Measurements from ENCODE around the gene ONECUT3.

The ONECUT3 gene

DNA sequence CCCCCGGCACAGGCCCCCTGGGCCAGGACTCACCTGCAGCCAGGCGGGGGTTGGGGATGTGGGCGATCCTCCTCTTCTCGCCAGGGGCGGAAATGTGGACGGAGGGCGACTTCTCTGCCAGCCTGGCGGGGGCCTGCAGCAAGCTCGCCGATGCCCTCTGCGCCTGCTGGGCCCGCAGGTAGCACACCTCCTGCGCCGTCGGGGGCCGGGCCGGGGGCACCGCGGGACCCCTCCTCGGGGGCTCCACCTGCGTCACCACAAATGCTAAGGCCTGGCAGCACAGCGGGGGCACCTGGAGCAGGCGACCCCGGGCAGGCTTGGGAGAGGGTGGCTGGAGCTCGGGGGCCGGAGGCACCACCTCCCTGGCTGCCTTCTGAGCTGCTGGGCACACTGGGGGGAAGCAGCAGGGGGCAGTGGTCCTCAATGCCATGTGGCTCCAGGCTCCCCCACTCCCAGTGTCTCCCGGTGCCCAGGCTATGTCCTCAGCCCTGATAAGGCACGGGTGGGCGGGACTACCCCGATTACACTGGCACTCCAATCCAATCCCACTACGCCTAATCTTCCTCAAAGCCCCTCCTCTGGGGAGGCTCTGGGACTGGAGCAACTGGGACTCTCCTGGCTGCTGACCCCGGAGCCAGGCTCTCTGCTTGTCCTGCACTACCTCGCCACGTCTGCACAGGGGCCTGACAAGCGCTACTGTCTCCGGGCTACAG is 70.4 kb downstream of the ONECUT3 start:
- H3K4me3 ChIP-seq (ENCODE audit: insufficient read depth in 1 of 2, low read depth in 1 of 2, low read length in 2 of 2), result no peak overlapping the region
- H2BK120ac ChIP-seq (ENCODE audit: low read depth, low read length), result no peak overlapping the region
- H2AFZ ChIP-seq (ENCODE audit: low read depth, low read length), result no peak overlapping the region
- H3K4ac ChIP-seq (ENCODE audit: low read depth in 1 of 2, low read length in 2 of 2), result no peak overlapping the region
- H4K8ac ChIP-seq (ENCODE audit: low read length), result peak overlapping the region; percentile 56
- H3K9ac ChIP-seq (ENCODE audit: low read length), result no peak overlapping the region
- H3K27me3 ChIP-seq (ENCODE audit: control insufficient read depth in 1 of 2, insufficient read depth in 1 of 2, low read length in 2 of 2), result no peaks in the 10 kb centered on the region
- no peak overlapping the region for H3K23ac ChIP-seq (ENCODE audit: low read length in 2 of 2)
- peaks cover 64% of the 10 kb centered on the region for H3K79me1 ChIP-seq (replicated peaks; ENCODE audit: low read length, poor library complexity, severe bottlenecking)
- peak overlapping the region; percentile 58 for H4K91ac ChIP-seq (ENCODE audit: low read length)
- H3K4me1 ChIP-seq (ENCODE audit: control insufficient read depth, insufficient read depth, low read depth, low read length), result peaks cover 34% of the 10 kb centered on the region
- no peak overlapping the region for H3K14ac ChIP-seq (ENCODE audit: low read length in 2 of 2)
- no peak overlapping the region for H2BK12ac ChIP-seq (ENCODE audit: low read length in 2 of 2)
- DNase-seq, result no peak
- H3K18ac ChIP-seq (ENCODE audit: low read depth in 1 of 2, low read length in 2 of 2), result no peak overlapping the region
- no peak overlapping the region for H3K4me2 ChIP-seq (ENCODE audit: low read length, poor library complexity, severe bottlenecking)
- no peak overlapping the region for H2BK5ac ChIP-seq (ENCODE audit: low read depth, low read length, poor library complexity, severe bottlenecking)
- no peak overlapping the region for H3K27ac ChIP-seq (ENCODE audit: low read length, poor library complexity, severe bottlenecking)
- 93% methylated on average over 36 of the region's 36 CpGs for WGBS
- H2BK15ac ChIP-seq (ENCODE audit: low read depth, poor library complexity, severe bottlenecking), result no peak overlapping the region
- H2AK5ac ChIP-seq (ENCODE audit: low read length, severe bottlenecking), result peak overlapping the region; percentile 13
- H3K9me3 ChIP-seq (ENCODE audit: control insufficient read depth, low read length), result no peaks in the 10 kb centered on the region
- H3K36me3 ChIP-seq (ENCODE audit: control insufficient read depth in 1 of 2, insufficient read depth in 2 of 2, low read depth in 1 of 2, low read length in 2 of 2), result peaks cover 50 to 83% of the 10 kb centered on the region in 2 experiments

DNA sequence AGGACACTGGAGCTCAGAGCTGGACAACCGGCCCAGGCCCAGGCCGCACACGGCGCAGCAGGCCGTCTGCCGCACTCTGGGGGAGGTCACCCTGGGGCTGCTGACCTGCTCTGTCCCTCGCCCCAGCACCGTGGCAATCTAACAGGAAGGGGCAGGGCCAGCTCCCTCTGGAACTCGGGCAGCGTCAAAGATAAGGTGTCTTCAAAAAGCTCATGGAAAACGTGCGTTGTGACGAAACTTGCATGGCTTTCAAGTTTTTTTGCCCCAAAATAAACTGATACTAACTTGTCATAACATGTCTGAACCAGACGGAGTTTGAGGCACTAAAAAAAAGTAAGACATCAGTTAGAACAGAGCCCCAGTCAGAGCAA is 70.9 kb downstream of the ONECUT3 start:
- Histone ChIP-seq H2AK5ac (ENCODE audit: low read length, severe bottlenecking) (no peak overlapping the region), H2BK5ac (ENCODE audit: low read depth, low read length, poor library complexity, severe bottlenecking) (no peak overlapping the region), H4K8ac (ENCODE audit: low read length) (peak overlapping the region; percentile 56), H2BK120ac (ENCODE audit: low read depth, low read length) (no peak overlapping the region), H3K27me3 (ENCODE audit: control insufficient read depth in 1 of 2, insufficient read depth in 1 of 2, low read length in 2 of 2) (no peaks in the 10 kb centered on the region), H3K9ac (ENCODE audit: low read length) (no peak overlapping the region), H4K91ac (ENCODE audit: low read length) (peak overlapping the region; percentile 58), H3K4ac (ENCODE audit: low read depth in 1 of 2, low read length in 2 of 2) (no peak overlapping the region), H2BK15ac (ENCODE audit: low read depth, poor library complexity, severe bottlenecking) (no peak overlapping the region), H3K23ac (ENCODE audit: low read length in 2 of 2) (no peak overlapping the region), H3K4me1 (ENCODE audit: control insufficient read depth, insufficient read depth, low read depth, low read length) (peaks cover 34% of the 10 kb centered on the region), H3K27ac (ENCODE audit: low read length, poor library complexity, severe bottlenecking) (no peak overlapping the region), H3K36me3 (ENCODE audit: control insufficient read depth in 1 of 2, insufficient read depth in 2 of 2, low read depth in 1 of 2, low read length in 2 of 2) (peaks cover 48 to 81% of the 10 kb centered on the region in 2 experiments), H3K18ac (ENCODE audit: low read depth in 1 of 2, low read length in 2 of 2) (no peak overlapping the region), H3K79me1 (replicated peaks; ENCODE audit: low read length, poor library complexity, severe bottlenecking) (peaks cover 63% of the 10 kb centered on the region), H3K4me3 (ENCODE audit: insufficient read depth in 1 of 2, low read depth in 1 of 2, low read length in 2 of 2) (no peak overlapping the region), H3K14ac (ENCODE audit: low read length in 2 of 2) (no peak overlapping the region), H2BK12ac (ENCODE audit: low read length in 2 of 2) (no peak overlapping the region), H3K9me3 (ENCODE audit: control insufficient read depth, low read length) (no peaks in the 10 kb centered on the region), H2AFZ (ENCODE audit: low read depth, low read length) (no peak overlapping the region), H3K4me2 (ENCODE audit: low read length, poor library complexity, severe bottlenecking) (no peak overlapping the region)
- WGBS, result 74% methylated on average over 14 of the region's 14 CpGs
- DNase-seq, result no peak

DNA sequence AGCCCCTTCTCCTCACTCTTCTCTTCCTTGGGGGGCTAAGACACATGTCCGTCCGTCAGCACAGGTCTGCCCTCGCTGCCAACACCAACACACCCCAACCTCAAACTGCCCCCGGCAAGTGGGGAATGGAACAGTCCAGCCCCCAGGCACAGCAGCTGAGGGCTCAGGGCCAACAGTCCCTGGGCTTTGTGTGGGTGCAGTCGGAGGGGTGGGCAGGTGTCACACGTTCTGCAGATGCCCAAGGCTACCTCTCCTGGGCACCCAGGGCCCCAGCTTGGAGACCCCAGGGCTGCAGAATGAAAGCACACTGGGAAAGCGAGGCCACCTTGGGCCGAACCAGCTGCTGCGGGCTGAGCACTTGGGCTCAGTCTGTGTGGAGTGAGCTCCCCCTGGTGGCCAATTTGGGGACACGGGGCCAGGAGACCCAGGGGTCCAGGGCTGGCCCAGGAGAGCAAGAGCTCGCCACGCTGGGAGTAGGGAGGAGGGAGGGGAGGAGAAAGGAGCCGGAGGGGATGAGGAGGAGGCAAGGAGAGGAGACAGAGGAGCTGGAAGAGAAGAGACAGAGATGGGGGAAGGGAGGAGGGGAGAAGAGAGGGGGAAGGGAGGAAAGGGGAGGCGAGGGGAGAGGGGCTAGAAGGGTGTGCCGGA is 72.7 kb downstream of the ONECUT3 start:
- H2BK120ac ChIP-seq (ENCODE audit: low read depth, low read length), result peak overlapping the region; percentile 45
- peak overlapping the region; percentile 59 to 63 for H2BK12ac ChIP-seq (ENCODE audit: low read length in 2 of 2)
- H3K4me2 ChIP-seq (ENCODE audit: low read length, poor library complexity, severe bottlenecking), result peak overlapping the region; percentile 78
- H3K27ac ChIP-seq (ENCODE audit: low read length, poor library complexity, severe bottlenecking), result peak overlapping the region; percentile 71
- H3K4ac ChIP-seq (ENCODE audit: low read depth in 1 of 2, low read length in 2 of 2), result peak overlapping the region; percentile 6 to 17
- H3K14ac ChIP-seq (ENCODE audit: low read length in 2 of 2), result peak overlapping the region in 1 of 2 experiments; percentile 75
- peaks cover 51% of the 10 kb centered on the region for H3K79me1 ChIP-seq (replicated peaks; ENCODE audit: low read length, poor library complexity, severe bottlenecking)
- peak overlapping the region; percentile 8 to 67 for H3K18ac ChIP-seq (ENCODE audit: low read depth in 1 of 2, low read length in 2 of 2)
- H3K27me3 ChIP-seq (ENCODE audit: control insufficient read depth in 1 of 2, insufficient read depth in 1 of 2, low read length in 2 of 2), result no peaks in the 10 kb centered on the region
- peak overlapping the region in 1 of 2 experiments; percentile 22 for H3K4me3 ChIP-seq (ENCODE audit: insufficient read depth in 1 of 2, low read depth in 1 of 2, low read length in 2 of 2)
- H4K91ac ChIP-seq (ENCODE audit: low read length), result peak overlapping the region; percentile 91
- peaks cover 51 to 78% of the 10 kb centered on the region in 2 experiments for H3K36me3 ChIP-seq (ENCODE audit: control insufficient read depth in 1 of 2, insufficient read depth in 2 of 2, low read depth in 1 of 2, low read length in 2 of 2)
- WGBS, result 42% methylated on average over 15 of the region's 15 CpGs
- H4K8ac ChIP-seq (ENCODE audit: low read length), result peak overlapping the region; percentile 66
- H3K23ac ChIP-seq (ENCODE audit: low read length in 2 of 2), result peak overlapping the region in 1 of 2 experiments; percentile 83
- H2AFZ ChIP-seq (ENCODE audit: low read depth, low read length), result no peak overlapping the region
- H2BK15ac ChIP-seq (ENCODE audit: low read depth, poor library complexity, severe bottlenecking), result peak overlapping the region; percentile 88
- peak overlapping the region; percentile 32 for H3K9ac ChIP-seq (ENCODE audit: low read length)
- peak; percentile 80 for DNase-seq
- no peak overlapping the region for H2BK5ac ChIP-seq (ENCODE audit: low read depth, low read length, poor library complexity, severe bottlenecking)
- no peaks in the 10 kb centered on the region for H3K9me3 ChIP-seq (ENCODE audit: control insufficient read depth, low read length)
- H2AK5ac ChIP-seq (ENCODE audit: low read length, severe bottlenecking), result no peak overlapping the region
- H3K4me1 ChIP-seq (ENCODE audit: control insufficient read depth, insufficient read depth, low read depth, low read length), result peaks cover 34% of the 10 kb centered on the region
